ENCODE measurements around the gene PTGDS. TPM values are rescaled to one million over a fixed set of nuclear protein-coding genes. Genes with fewer than 3 reads are reported as not detected.

PTGDS gene
- polyA plus RNA-seq (ENCODE audit: insufficient read length in 3 of 3), result 100 to 1,000 TPM in 1 of 3 donors, 10 to 100 TPM in 2; 42.1 to 113 (median 66.3) TPM
- long read RNA-seq, donor 1, transcript PTGDS-202 (7 exons, 807 nt), result major isoform, 46 of 61 reads
- long read RNA-seq, donor 1, partial matches to known transcripts, result 12 of 61 reads
- long read RNA-seq, donor 1, other reads (novel, unspliced or antisense), result 0 of 61 reads
- long read RNA-seq, donor 2, transcript PTGDS-202 (7 exons, 807 nt), result major isoform, 42 of 55 reads
- long read RNA-seq, donor 2, partial matches to known transcripts, result 5 of 55 reads
- long read RNA-seq, donor 2, other reads (novel, unspliced or antisense), result 5 of 55 reads
- long read RNA-seq, donor 3, transcript PTGDS-202 (7 exons, 807 nt), result major isoform, 50 of 59 reads
- long read RNA-seq, donor 3, partial matches to known transcripts, result 0 of 59 reads
- long read RNA-seq, donor 3, other reads (novel, unspliced or antisense), result 7 of 59 reads
- long read RNA-seq, donor 4, transcript PTGDS-202 (7 exons, 807 nt), result major isoform, 53 of 70 reads
- long read RNA-seq, donor 4, partial matches to known transcripts, result 5 of 70 reads
- long read RNA-seq, donor 4, other reads (novel, unspliced or antisense), result 9 of 70 reads
- long read RNA-seq, donor 5, result 0 reads
- long read RNA-seq, donor 6, transcript PTGDS-202 (7 exons, 807 nt), result major isoform, 29 of 35 reads
- long read RNA-seq, donor 6, partial matches to known transcripts, result 0 of 35 reads
- long read RNA-seq, donor 6, other reads (novel, unspliced or antisense), result 5 of 35 reads
- long read RNA-seq, donor 7, transcript PTGDS-202 (7 exons, 807 nt), result major isoform, 65 of 67 reads
- long read RNA-seq, donor 7, partial matches to known transcripts, result 0 of 67 reads
- long read RNA-seq, donor 7, other reads (novel, unspliced or antisense), result 0 of 67 reads
- long read RNA-seq, donor 8, transcript PTGDS-202 (7 exons, 807 nt), result major isoform, 65 of 85 reads
- long read RNA-seq, donor 8, transcript PTGDS-209 (6 exons, 754 nt), result minor isoform, 5 of 85 reads
- long read RNA-seq, donor 8, partial matches to known transcripts, result 5 of 85 reads
- long read RNA-seq, donor 8, other reads (novel, unspliced or antisense), result 10 of 85 reads
- long read RNA-seq, donor 9, transcript PTGDS-202 (7 exons, 807 nt), result major isoform, 25 of 28 reads
- long read RNA-seq, donor 9, partial matches to known transcripts, result 0 of 28 reads
- long read RNA-seq, donor 9, other reads (novel, unspliced or antisense), result 0 of 28 reads
- long read RNA-seq, donor 10, transcript PTGDS-202 (7 exons, 807 nt), result major isoform, 31 of 34 reads
- long read RNA-seq, donor 10, partial matches to known transcripts, result 0 of 34 reads
- long read RNA-seq, donor 10, other reads (novel, unspliced or antisense), result 0 of 34 reads
- long read RNA-seq, donor 11, transcript PTGDS-202 (7 exons, 807 nt), result major isoform, 19 of 20 reads
- long read RNA-seq, donor 11, partial matches to known transcripts, result 0 of 20 reads
- long read RNA-seq, donor 11, other reads (novel, unspliced or antisense), result 0 of 20 reads
- long read RNA-seq, donor 12, transcript PTGDS-202 (7 exons, 807 nt), result major isoform, 9 of 9 reads
- long read RNA-seq, donor 12, partial matches to known transcripts, result 0 of 9 reads
- long read RNA-seq, donor 12, other reads (novel, unspliced or antisense), result 0 of 9 reads
- long read RNA-seq, donor 13, result 0 reads
- long read RNA-seq, donor 14, transcript PTGDS-202 (7 exons, 807 nt), result major isoform, 16 of 17 reads
- long read RNA-seq, donor 14, partial matches to known transcripts, result 0 of 17 reads
- long read RNA-seq, donor 14, other reads (novel, unspliced or antisense), result 0 of 17 reads
- long read RNA-seq, donor 15, transcript PTGDS-202 (7 exons, 807 nt), result major isoform, 21 of 23 reads
- long read RNA-seq, donor 15, partial matches to known transcripts, result 0 of 23 reads
- long read RNA-seq, donor 15, other reads (novel, unspliced or antisense), result 0 of 23 reads
- long read RNA-seq, donor 16, transcript PTGDS-202 (7 exons, 807 nt), result major isoform, 65 of 65 reads
- long read RNA-seq, donor 16, partial matches to known transcripts, result 0 of 65 reads
- long read RNA-seq, donor 16, other reads (novel, unspliced or antisense), result 0 of 65 reads

DNA sequence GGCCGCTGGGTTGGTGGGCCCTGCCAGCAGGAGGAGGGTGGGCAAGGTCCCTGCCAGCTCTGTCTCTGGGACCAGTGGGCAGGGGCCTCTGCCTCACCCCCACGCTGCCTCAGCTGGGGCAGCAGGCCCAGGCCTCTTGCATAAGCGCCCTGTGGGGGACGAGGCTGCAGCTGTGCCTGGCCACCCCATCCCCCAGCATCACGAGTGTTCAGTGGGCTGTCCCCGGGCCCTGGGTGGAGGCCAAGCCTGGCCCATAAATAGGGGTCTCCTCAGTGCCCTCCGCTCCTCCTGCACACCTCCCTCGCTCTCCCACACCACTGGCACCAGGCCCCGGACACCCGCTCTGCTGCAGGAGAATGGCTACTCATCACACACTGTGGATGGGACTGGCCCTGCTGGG is at the start of gene PTGDS:
TSS of gene PTGDS (plus strand) at position 282 of the 400 bp plus-strand sequence. CDS start at position 357, 75 bp downstream.
- no peak for DNase-seq (ENCODE audit: extremely low read depth in 1 of 11, low read depth in 9 of 11, low spot score in 4 of 11)

- no peak for DNase-seq (ENCODE audit: extremely low read depth in 1 of 11, low read depth in 9 of 11, low spot score in 4 of 11)
These were observed 48.7 kb upstream of the PTGDS start for GRCh38 chr9:136928591-136928990.

GRCh38 chr9:136930014-136930413 is 47.3 kb upstream of the PTGDS start:
- no peak for DNase-seq (ENCODE audit: extremely low read depth in 1 of 11, low read depth in 9 of 11, low spot score in 4 of 11)

DNA sequence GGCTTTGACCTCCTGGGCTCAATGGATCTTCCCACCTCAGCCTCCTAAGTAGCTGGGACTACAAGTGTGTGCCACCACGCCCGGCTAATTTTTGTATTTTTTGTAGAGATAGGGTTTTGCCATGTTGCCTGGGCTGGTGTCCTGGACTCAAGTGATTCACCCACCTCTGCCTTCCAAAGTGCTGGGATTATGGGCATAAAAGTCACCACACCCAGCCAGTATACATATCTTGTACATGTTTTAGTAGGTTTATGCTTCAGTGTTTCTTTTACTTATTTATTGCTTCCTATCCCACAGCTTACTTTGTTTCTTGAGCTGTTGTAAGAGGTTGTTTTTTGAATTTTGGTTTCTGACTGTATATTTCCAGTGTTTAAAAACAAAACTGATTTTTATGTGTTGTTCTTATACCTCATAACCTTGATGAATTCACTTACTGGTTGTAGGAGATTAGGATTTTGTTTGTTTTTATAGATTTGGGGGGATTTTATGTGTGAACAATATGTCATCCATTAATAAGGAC is 45.6 kb upstream of the PTGDS start:
- DNase-seq (ENCODE audit: extremely low read depth in 1 of 11, low read depth in 9 of 11, low spot score in 4 of 11), result no peak

- DNase-seq (ENCODE audit: extremely low read depth in 1 of 11, low read depth in 9 of 11, low spot score in 4 of 11), result no peak
These were observed 43.0 kb upstream of the PTGDS start for GRCh38 chr9:136934277-136934676.

- DNase-seq (ENCODE audit: extremely low read depth in 1 of 11, low read depth in 9 of 11, low spot score in 4 of 11), result no peak
These were observed 41.7 kb upstream of the PTGDS start for GRCh38 chr9:136935651-136936050.

DNA sequence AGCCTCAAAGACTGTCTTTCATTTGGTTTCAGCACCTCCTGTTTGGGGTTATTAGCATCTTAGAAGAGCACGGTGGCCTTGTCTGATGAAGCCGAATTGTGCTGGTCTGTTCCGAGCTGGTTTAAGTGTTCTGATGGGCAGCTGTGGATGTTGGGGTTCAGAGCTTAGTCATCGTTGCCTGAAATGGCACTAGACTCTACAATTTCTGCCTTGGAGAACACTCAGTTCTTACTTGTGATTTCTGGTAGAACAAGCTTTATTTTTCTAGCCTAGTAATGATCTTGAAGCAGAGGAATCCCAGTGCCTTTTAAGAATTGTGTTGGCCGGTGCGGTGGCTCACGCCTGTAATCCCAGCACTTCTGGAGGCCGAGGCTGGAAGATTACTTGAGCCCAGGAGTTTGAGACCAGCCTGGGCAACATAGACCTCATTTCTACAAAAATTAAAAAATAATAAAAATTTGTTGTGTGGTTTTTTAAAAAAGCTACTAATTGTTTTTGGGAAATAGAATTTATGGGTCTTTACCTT is 40.6 kb upstream of the PTGDS start:
- DNase-seq (ENCODE audit: extremely low read depth in 1 of 11, low read depth in 9 of 11, low spot score in 4 of 11), result no peak

- DNase-seq (ENCODE audit: extremely low read depth in 1 of 11, low read depth in 9 of 11, low spot score in 4 of 11), result no peak
These were observed 39.9 kb upstream of the PTGDS start for GRCh38 chr9:136937186-136938001.

- DNase-seq (ENCODE audit: extremely low read depth in 1 of 11, low read depth in 9 of 11, low spot score in 4 of 11), result no peak
These were observed 37.8 kb upstream of the PTGDS start for GRCh38 chr9:136939431-136939995.

GRCh38 chr9:136939996-136940525 is 37.2 kb upstream of the PTGDS start:
- no peak for DNase-seq (ENCODE audit: extremely low read depth in 1 of 11, low read depth in 9 of 11, low spot score in 4 of 11)

DNA sequence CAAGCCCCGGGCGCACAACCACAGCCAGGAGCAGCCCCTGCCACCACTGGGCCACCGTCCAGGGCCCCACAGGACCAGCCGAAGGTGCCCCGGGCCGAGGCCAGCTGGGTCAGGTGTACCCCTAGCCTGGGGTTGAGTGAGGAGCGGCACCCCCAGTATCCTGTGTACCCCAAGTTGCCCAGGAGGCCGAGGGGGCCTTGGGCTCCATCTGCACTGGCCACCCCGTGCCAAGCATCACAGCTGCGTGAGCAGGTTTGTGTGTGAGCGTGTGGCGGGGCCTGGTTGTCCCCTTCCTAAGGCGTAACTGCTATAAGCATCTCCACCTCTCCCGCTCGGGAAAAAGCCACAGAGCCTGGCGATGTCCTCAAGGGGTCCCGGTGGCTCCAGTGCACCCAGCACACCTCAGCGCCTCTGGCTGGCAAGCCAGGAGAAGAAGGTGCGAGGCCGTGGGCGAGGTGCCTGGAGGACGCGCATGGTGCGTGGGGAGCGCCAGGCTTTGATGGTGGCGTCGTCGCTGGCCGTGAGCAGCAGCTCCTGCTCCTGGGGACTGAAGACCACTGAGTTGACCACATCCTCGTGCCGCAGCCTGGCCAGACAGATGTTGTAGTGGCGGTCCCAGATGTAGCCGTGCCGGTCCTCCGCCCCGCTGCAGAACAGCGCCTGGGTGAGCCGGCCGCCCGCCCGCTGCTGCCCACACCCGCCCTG is 36.6 kb upstream of the PTGDS start:
- no peak for DNase-seq (ENCODE audit: extremely low read depth in 1 of 11, low read depth in 9 of 11, low spot score in 4 of 11)

GRCh38 chr9:136941231-136942111 is 35.8 kb upstream of the PTGDS start:
- no peak for DNase-seq (ENCODE audit: extremely low read depth in 1 of 11, low read depth in 9 of 11, low spot score in 4 of 11)

DNA sequence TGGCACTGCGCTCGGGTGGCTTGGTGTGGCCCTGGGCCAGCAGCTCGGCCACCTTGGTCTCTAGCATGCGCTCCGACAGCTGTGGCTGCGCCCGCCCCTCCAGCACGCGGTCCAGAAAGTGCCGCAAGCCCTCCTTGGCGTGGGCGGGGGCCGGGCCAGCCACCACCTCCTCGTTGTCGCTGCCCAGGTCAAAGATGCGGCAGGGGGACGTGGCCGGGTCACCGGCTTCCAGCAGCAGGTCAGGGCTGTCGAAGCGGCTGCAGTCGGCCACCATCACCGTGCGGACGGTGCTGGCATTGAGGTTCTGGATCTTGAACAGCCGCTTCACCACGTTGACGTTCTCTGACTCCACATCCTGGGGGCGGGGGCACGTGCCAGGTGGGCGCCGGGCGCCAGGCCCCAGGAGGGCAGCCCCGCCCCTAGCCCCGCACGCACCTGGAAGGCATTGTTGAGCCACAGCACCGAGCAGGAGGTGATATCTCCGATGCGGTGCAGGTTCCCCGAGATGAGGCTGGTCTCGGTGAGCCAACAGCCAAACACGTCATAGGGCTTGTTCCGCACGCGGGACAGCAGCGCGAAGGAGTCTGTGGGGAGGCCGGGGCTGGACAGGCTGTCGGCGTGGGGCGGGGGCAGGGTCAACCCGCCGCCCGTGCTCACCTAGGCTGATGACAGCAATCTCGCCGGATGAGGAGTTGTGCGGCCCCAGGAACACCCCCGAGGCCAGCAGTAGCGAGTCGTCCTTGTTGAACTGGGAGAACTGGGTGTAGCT is 35.0 kb upstream of the PTGDS start:
- DNase-seq (ENCODE audit: extremely low read depth in 1 of 11, low read depth in 9 of 11, low spot score in 4 of 11), result no peak

- no peak for DNase-seq (ENCODE audit: extremely low read depth in 1 of 11, low read depth in 9 of 11, low spot score in 4 of 11)
These were observed 34.4 kb upstream of the PTGDS start for GRCh38 chr9:136942881-136943230.
